Measurements from ENCODE around the gene GALNT14.

- TF ChIP-seq CTCF (IDR thresholded peaks at IDR 0.05) (no peak), POLR2A (IDR thresholded peaks at IDR 0.05) (no peak)
These were observed 121.6 kb downstream of the GALNT14 start for GRCh38 chr2:31016648-31017047.

All from adrenal gland (tissue), 5 donors.